Naive thymus-derived CD4-positive, alpha-beta T cell (primary cell): ENCODE measurements around the gene CADM2. TPM values are rescaled to one million over a fixed set of nuclear protein-coding genes. Genes with fewer than 3 reads are reported as not detected.

Experiments
- ATAC-seq: fragments of 150-1000 bp; cut with Tn5 transposase; 2 replicates; pipeline ENCODE4 v1.10.0; 2021; ENCODE audit warnings: mild to moderate bottlenecking, moderate library complexity
- CTCF ChIA-PET: fragments of 350-600 bp; sonication (Branson Sonifier 250); formaldehyde crosslinking; loops from one replicate; lab custom pipeline; 2021; ENCODE audit warnings: antibody characterized with exemption; lab: Charles Lee
- POLR2A ChIA-PET: fragments of 350-600 bp; sonication (Branson Sonifier 250); formaldehyde crosslinking; loops from one replicate; lab custom pipeline; 2021; ENCODE audit warnings: antibody characterized with exemption, inconsistent platforms; lab: Charles Lee
- DNase-seq, 9 donors: peaks; one replicate each; pipeline versions ENCODE4 v3.0.0 to v3.0.0-alpha.2; 2020 to 2022; ENCODE audit warnings: mixed read lengths in 1 of 9
- H3K27ac ChIP-seq: one replicate; pipeline ENCODE4 v1.7.0; 2013; ENCODE audit warnings: mild to moderate bottlenecking, low read depth, low read length, moderate library complexity
- H3K27me3 ChIP-seq, 2 donors: one replicate each; pipeline ENCODE4 v1.7.0; 2013; ENCODE audit warnings: low read length in 2 of 2, mild to moderate bottlenecking in 2 of 2, moderate library complexity in 2 of 2; ENCODE audit not compliant: control insufficient read depth in 2 of 2, insufficient read depth in 2 of 2
- H3K36me3 ChIP-seq, 3 experiments: 1 replicate in 2 of 3; 2 replicates in 1 of 3; pipeline ENCODE4 v1.7.0; 2013; ENCODE audit warnings: low read length in 3 of 3, mild to moderate bottlenecking in 3 of 3, moderate library complexity in 1 of 3; ENCODE audit not compliant: insufficient read depth in 3 of 3, control insufficient read depth in 2 of 3
- H3K4me1 ChIP-seq, 2 donors: one replicate each; pipeline ENCODE4 v1.7.0; 2013; ENCODE audit warnings: low read length in 2 of 2, mild to moderate bottlenecking in 2 of 2, moderate library complexity in 1 of 2; ENCODE audit not compliant: control insufficient read depth in 2 of 2, insufficient read depth in 2 of 2
- H3K4me3 ChIP-seq: 2 replicates; pipeline ENCODE4 v1.7.0; 2013; ENCODE audit warnings: mild to moderate bottlenecking, low read length
- H3K9me3 ChIP-seq, 3 experiments: 1 replicate in 2 of 3; 2 replicates in 1 of 3; pipeline ENCODE4 v1.7.0; 2013; ENCODE audit warnings: low read length in 3 of 3; ENCODE audit not compliant: control insufficient read depth in 2 of 3
- H3K27ac Mint-ChIP-seq, 9 donors: one replicate each; pipeline ENCODE4 v1.8.0; 2020 to 2022; ENCODE audit warnings: mixed read lengths in 9 of 9, mild to moderate bottlenecking in 8 of 9, moderate library complexity in 5 of 9, inconsistent platforms in 2 of 9
- H3K27me3 Mint-ChIP-seq, 5 donors: one replicate each; pipeline ENCODE4 v1.8.0; 2021 to 2022; ENCODE audit warnings: mixed read lengths in 5 of 5, mild to moderate bottlenecking in 1 of 5
- H3K36me3 Mint-ChIP-seq, 5 donors: one replicate each; pipeline ENCODE4 v1.8.0; 2020 to 2022; ENCODE audit warnings: mixed read lengths in 5 of 5, mild to moderate bottlenecking in 3 of 5, inconsistent platforms in 1 of 5
- H3K4me1 Mint-ChIP-seq, 7 donors: one replicate each; pipeline ENCODE4 v1.8.0; 2020 to 2022; ENCODE audit warnings: mixed read lengths in 7 of 7, mild to moderate bottlenecking in 3 of 7, inconsistent platforms in 1 of 7
- H3K4me3 Mint-ChIP-seq, 10 donors: one replicate each; pipeline ENCODE4 v1.8.0; 2020 to 2022; ENCODE audit warnings: mild to moderate bottlenecking in 10 of 10, mixed read lengths in 10 of 10, moderate library complexity in 6 of 10, inconsistent platforms in 2 of 10
- H3K9me3 Mint-ChIP-seq, 11 donors: one replicate each; pipeline ENCODE4 v1.8.0; 2020 to 2022; ENCODE audit warnings: mixed read lengths in 11 of 11, mild to moderate bottlenecking in 4 of 11, inconsistent platforms in 1 of 11, moderate library complexity in 1 of 11
- intact Hi-C, 2 donors: fragments of 100-400 bp; cut with micrococcal nuclease; formaldehyde crosslinking; loops; one replicate each; pipeline ENCODE4 v1.15.1; 2023
- polyA plus RNA-seq, 2 donors: library from polyadenylated mRNA; unstranded; fragments of 300-500 nt; fragmentation: Illumina TruSeq; gene quantifications; one replicate each; pipeline ENCODE4 v1.2.3, GENCODE V29; 2021
- total RNA-seq, 6 experiments: library from RNA in 5 of 6; stranded (reverse) in 5 of 6; gene quantifications; 1 replicate in 5 of 6; 2 replicates in 1 of 6; pipeline ENCODE4 v1.2.3 and lab custom pipeline; 2021 to 2026

The CADM2 gene
- total and polyA plus RNA-seq, 7 experiments from 2014 or later = 0.40 TPM; not detected in 6

GRCh38 chr3:85890043-85890555 lies 931.3 kb downstream of the CADM2 start:
- ChIA-PET POLR2A (no interaction called here), CTCF (no interaction called here)
- DNase-seq = no peak
- H3K4me1 Mint-ChIP-seq = no peaks in the 10 kb centered on the region
- no peak overlapping the region for H3K4me3 ChIP-seq
- no peaks in the 10 kb centered on the region for H3K4me1 ChIP-seq
- peaks cover 0 to 9% (median 0%) of the 10 kb centered on the region in 5 donors for H3K36me3 Mint-ChIP-seq
- no peaks in the 10 kb centered on the region for H3K36me3 ChIP-seq
- intact Hi-C loops = no loop called here
- no peaks in the 10 kb centered on the region for H3K27me3 Mint-ChIP-seq
- no peak overlapping the region for H3K27ac ChIP-seq
- H3K27me3 ChIP-seq = no peaks in the 10 kb centered on the region
- H3K9me3 ChIP-seq = no peaks in the 10 kb centered on the region
- H3K4me3 Mint-ChIP-seq = no peak overlapping the region
- no peak overlapping the region for H3K27ac Mint-ChIP-seq
- H3K9me3 Mint-ChIP-seq = peaks cover 0 to 21% (median 7%) of the 10 kb centered on the region in 11 donors
- ATAC-seq = no peak

- Mint-ChIP-seq H3K36me3 (no peaks in the 10 kb centered on the region), H3K27ac (no peak overlapping the region), H3K4me1 (no peaks in the 10 kb centered on the region), H3K27me3 (no peaks in the 10 kb centered on the region), H3K4me3 (no peak overlapping the region), H3K9me3 (peaks cover 0 to 9% (median 5%) of the 10 kb centered on the region in 11 donors)
- Histone ChIP-seq H3K4me1 (no peaks in the 10 kb centered on the region), H3K27me3 (no peaks in the 10 kb centered on the region), H3K36me3 (no peaks in the 10 kb centered on the region), H3K27ac (no peak overlapping the region), H3K9me3 (no peaks in the 10 kb centered on the region), H3K4me3 (no peak overlapping the region)
- CTCF ChIA-PET = no interaction called here
- no peak for ATAC-seq
- intact Hi-C loops = no loop called here
- POLR2A ChIA-PET = no interaction called here
- DNase-seq = no peak
Observed at GRCh38 chr3:85903434-85903833, 944.6 kb downstream of the CADM2 start.

- no peaks in the 10 kb centered on the region for H3K4me1 Mint-ChIP-seq
- Histone ChIP-seq H3K27ac (no peak overlapping the region), H3K36me3 (no peaks in the 10 kb centered on the region), H3K9me3 (no peaks in the 10 kb centered on the region), H3K4me3 (no peak overlapping the region), H3K4me1 (no peaks in the 10 kb centered on the region), H3K27me3 (no peaks in the 10 kb centered on the region)
- no peaks in the 10 kb centered on the region for H3K27me3 Mint-ChIP-seq
- DNase-seq (no peak), ATAC-seq (no peak)
- ChIA-PET CTCF (no interaction called here), POLR2A (no interaction called here)
- no peak overlapping the region for H3K27ac Mint-ChIP-seq
- no peaks in the 10 kb centered on the region for H3K36me3 Mint-ChIP-seq
- intact Hi-C loops = no loop called here
- peaks cover 0 to 22% (median 6%) of the 10 kb centered on the region in 11 donors for H3K9me3 Mint-ChIP-seq
- no peak overlapping the region for H3K4me3 Mint-ChIP-seq
Observed at GRCh38 chr3:85912980-85913379, 954.2 kb downstream of the CADM2 start.

- H3K9me3 ChIP-seq = no peaks in the 10 kb centered on the region
- no peak overlapping the region for H3K27ac Mint-ChIP-seq
- ChIA-PET CTCF (no interaction called here), POLR2A (no interaction called here)
- peaks cover 0 to 17% (median 9%) of the 10 kb centered on the region in 11 donors for H3K9me3 Mint-ChIP-seq
- H3K36me3 ChIP-seq = no peaks in the 10 kb centered on the region
- intact Hi-C loops = no loop called here
- H3K4me3 Mint-ChIP-seq = no peak overlapping the region
- no peak overlapping the region for H3K4me3 ChIP-seq
- H3K4me1 ChIP-seq = no peaks in the 10 kb centered on the region
- DNase-seq (no peak), ATAC-seq (no peak)
- no peaks in the 10 kb centered on the region for H3K27me3 Mint-ChIP-seq
- no peaks in the 10 kb centered on the region for H3K27me3 ChIP-seq
- no peaks in the 10 kb centered on the region for H3K4me1 Mint-ChIP-seq
- no peaks in the 10 kb centered on the region for H3K36me3 Mint-ChIP-seq
- no peak overlapping the region for H3K27ac ChIP-seq
Observed at GRCh38 chr3:85922374-85922773, 963.6 kb downstream of the CADM2 start.

GRCh38 chr3:85930718-85931117 lies 971.9 kb downstream of the CADM2 start:
- no peak for ATAC-seq
- POLR2A ChIA-PET = no interaction called here
- H3K9me3 Mint-ChIP-seq = peaks cover 0 to 23% (median 7%) of the 10 kb centered on the region in 11 donors

GRCh38 chr3:85933326-85933725 lies 974.5 kb downstream of the CADM2 start:
- no peaks in the 10 kb centered on the region for H3K9me3 ChIP-seq
- H3K4me3 Mint-ChIP-seq = no peak overlapping the region
- ChIA-PET POLR2A (no interaction called here), CTCF (no interaction called here)
- peaks cover 0 to 15% (median 4%) of the 10 kb centered on the region in 11 donors for H3K9me3 Mint-ChIP-seq
- DNase-seq (no peak), ATAC-seq (no peak)
- H3K36me3 Mint-ChIP-seq = no peaks in the 10 kb centered on the region
- no peaks in the 10 kb centered on the region for H3K27me3 ChIP-seq
- no peaks in the 10 kb centered on the region for H3K36me3 ChIP-seq
- H3K27ac Mint-ChIP-seq = no peak overlapping the region
- H3K27me3 Mint-ChIP-seq = no peaks in the 10 kb centered on the region
- H3K4me3 ChIP-seq = no peak overlapping the region
- H3K4me1 ChIP-seq = no peaks in the 10 kb centered on the region
- no peak overlapping the region for H3K27ac ChIP-seq
- intact Hi-C loops = no loop called here
- no peaks in the 10 kb centered on the region for H3K4me1 Mint-ChIP-seq

More at GRCh38 chr3:85930718-85931117, 971.9 kb downstream of the CADM2 start:
- Mint-ChIP-seq H3K27me3 (no peaks in the 10 kb centered on the region), H3K27ac (no peak overlapping the region), H3K4me3 (no peak overlapping the region), H3K36me3 (no peaks in the 10 kb centered on the region), H3K4me1 (no peaks in the 10 kb centered on the region)
- CTCF ChIA-PET = no interaction called here
- DNase-seq = no peak
- H3K4me3 ChIP-seq = no peak overlapping the region
- H3K27ac ChIP-seq = no peak overlapping the region
- H3K4me1 ChIP-seq = no peaks in the 10 kb centered on the region
- H3K36me3 ChIP-seq = no peaks in the 10 kb centered on the region
- H3K27me3 ChIP-seq = no peaks in the 10 kb centered on the region
- intact Hi-C loops = no loop called here
- H3K9me3 ChIP-seq = no peaks in the 10 kb centered on the region

- no peak for ATAC-seq
- H3K9me3 Mint-ChIP-seq = peaks cover 0 to 15% (median 6%) of the 10 kb centered on the region in 11 donors
- no peak overlapping the region for H3K4me3 Mint-ChIP-seq
- H3K4me1 ChIP-seq = no peaks in the 10 kb centered on the region
- ChIA-PET CTCF (no interaction called here), POLR2A (no interaction called here)
- H3K27me3 Mint-ChIP-seq = no peaks in the 10 kb centered on the region
- no peak overlapping the region for H3K27ac ChIP-seq
- intact Hi-C loops = no loop called here
- no peaks in the 10 kb centered on the region for H3K36me3 ChIP-seq
- no peaks in the 10 kb centered on the region for H3K27me3 ChIP-seq
- H3K4me1 Mint-ChIP-seq = no peaks in the 10 kb centered on the region
- H3K9me3 ChIP-seq = no peaks in the 10 kb centered on the region
- H3K4me3 ChIP-seq = no peak overlapping the region
- no peaks in the 10 kb centered on the region for H3K36me3 Mint-ChIP-seq
- no peak overlapping the region for H3K27ac Mint-ChIP-seq
- DNase-seq = no peak
Observed at GRCh38 chr3:85935171-85935570, 976.4 kb downstream of the CADM2 start.
